HG03342 (cell line): ENCODE measurements around the gene RAI1.

Source experiments
- ATAC-seq: cut with Tn5 transposase; IDR thresholded peaks from one replicate; pipeline ENCODE4 v1.9.1; 2021; ENCODE audit warnings: mild to moderate bottlenecking, moderate library complexity; ENCODE audit not compliant: unreplicated experiment

The RAI1 gene

DNA sequence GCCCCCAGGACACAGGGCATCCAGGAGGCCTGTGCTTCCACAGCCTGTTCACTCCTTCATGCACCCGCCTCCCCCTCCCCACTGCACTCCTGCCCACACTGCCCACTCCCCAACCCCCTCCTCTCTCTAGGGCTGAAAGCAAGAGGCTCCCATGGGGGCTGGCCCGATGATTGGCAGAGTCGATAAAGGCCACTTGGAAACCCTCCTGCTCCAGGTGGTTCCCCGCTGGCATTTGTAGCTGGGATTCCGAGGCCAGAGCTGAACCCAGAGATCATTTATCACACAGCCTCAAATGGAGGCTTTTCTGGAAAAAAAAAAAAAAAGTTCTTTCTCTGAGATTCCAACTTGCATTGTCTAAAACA, 81.5 kb downstream of the RAI1 start:
- no peak for ATAC-seq

GRCh38 chr17:17763136-17763535, 81.9 kb downstream of the RAI1 start:
- ATAC-seq: no peak

GRCh38 chr17:17763734-17764133, 82.5 kb downstream of the RAI1 start:
- ATAC-seq: no peak

DNA sequence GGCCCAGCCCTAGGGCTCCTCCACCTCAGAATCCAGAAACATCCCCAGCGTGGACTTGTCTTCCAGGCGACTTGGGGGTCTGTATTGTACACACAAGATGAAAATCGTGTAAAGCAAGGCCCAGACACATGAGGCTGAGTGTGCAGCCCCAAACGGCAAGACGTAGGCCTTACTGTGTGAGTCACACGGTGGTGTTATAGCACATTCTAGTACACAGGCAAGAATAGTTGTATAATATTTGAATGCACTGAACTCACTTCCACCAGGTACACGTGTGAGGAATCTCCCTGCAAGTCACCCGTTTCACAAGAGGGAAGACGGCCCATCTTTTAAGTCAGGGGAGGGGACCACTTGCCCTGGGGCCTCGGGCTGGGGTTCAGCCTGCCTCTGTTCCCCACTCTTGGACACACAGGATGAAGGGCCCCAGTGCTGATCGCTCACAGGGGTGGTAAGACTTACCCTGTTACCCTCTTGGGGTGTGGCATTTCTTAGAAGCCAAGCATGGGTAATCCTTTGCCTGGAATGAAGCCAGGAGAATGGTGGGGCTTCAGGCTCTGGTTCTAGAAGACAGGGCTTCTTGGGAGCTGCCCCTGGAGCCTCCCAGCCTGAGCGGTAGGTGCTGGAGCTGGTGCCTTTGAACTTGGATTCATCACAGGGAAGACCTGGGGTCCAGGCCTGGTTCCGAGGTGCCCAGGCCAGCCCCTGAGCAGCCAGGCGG, 84.3 kb downstream of the RAI1 start:
- no peak for ATAC-seq

DNA sequence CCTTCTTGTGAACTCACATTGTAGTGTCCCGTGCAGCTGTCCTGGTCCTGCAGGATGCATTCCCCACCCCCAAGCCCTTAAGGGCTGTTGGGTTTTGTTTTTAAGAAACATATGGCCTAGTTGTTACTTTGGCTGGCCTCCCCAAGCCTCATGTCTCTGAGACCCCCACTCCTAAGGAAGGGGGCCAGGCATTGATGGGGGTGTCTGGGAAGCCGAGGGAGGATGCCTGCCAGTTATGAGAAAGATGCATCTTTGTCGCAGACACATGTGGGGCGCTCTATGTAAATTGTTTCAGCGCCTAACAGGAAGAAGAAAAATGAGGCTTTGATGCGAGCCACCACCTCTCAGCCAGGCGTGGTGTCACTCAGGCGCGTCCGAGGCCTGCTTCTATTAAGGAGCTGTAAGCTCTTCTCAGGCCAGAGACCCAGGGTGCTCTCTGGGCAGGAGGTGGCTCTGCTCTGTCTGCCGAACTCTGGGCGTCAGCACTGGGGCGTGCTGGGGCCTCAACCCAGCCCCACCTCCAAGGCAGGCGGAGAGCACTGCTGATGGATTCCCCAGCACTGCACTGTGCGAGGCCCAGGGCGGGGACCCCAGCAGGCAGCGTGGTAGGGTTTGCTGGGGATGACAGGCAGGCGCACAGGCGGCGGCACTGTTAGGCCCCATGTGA, 85.0 kb downstream of the RAI1 start:
- peak; percentile 63 for ATAC-seq

GRCh38 chr17:17766744-17767120, 85.5 kb downstream of the RAI1 start:
- no peak for ATAC-seq

GRCh38 chr17:17767154-17767869, 86.1 kb downstream of the RAI1 start:
- ATAC-seq: no peak

DNA sequence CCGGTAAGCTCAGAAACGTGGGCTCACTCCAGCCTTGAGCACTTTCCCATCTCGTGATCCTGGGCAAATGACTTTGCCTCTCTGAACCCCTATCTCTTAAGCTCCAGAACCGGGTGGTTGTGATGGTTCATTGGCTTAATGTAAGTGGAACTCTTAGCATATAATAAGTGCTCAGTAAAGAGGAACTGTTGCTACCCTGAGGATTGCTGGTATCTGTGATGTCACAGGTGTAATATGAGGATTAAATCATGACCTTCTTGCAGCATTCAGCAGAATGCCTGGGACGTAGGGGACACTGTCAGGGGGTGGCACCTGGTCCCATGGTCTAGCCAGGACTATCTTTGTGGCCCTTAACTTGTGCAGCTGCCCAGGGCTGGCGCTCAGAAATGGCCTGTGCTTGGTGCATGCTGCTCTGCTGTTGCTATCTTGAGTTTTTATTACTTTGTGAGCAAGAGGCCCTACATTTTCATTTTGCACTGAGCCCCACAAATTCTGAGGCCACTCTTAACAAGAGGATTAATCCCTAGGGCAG, 86.7 kb downstream of the RAI1 start:
- no peak for ATAC-seq

- no peak for ATAC-seq
Observed at GRCh38 chr17:17768424-17769088, 87.3 kb downstream of the RAI1 start.

- ATAC-seq: no peak
Observed at GRCh38 chr17:17769869-17770631, 88.8 kb downstream of the RAI1 start.

DNA sequence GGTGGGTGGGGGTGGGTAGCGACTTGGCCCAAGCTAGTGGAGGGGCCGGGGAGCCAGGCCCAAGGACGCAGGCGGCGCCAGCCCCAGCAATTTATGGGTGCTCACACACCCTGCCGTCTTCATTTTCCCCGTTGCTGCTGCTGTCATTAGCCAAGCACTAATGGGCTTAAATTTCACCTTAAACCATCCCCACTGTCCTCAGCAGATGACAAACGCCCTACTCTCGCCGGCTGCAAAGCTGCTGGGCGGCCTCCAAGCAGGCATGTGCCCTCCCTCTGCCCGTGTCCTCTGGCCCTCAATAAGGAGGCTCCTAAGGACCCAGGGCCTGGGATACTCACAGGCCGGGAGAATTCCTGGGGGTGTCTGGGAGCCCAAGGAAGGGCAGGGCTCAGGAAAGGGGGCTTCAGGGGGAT, 89.4 kb downstream of the RAI1 start:
- ATAC-seq: no peak

- no peak for ATAC-seq
Observed at GRCh38 chr17:17771498-17772201, 90.4 kb downstream of the RAI1 start.

DNA sequence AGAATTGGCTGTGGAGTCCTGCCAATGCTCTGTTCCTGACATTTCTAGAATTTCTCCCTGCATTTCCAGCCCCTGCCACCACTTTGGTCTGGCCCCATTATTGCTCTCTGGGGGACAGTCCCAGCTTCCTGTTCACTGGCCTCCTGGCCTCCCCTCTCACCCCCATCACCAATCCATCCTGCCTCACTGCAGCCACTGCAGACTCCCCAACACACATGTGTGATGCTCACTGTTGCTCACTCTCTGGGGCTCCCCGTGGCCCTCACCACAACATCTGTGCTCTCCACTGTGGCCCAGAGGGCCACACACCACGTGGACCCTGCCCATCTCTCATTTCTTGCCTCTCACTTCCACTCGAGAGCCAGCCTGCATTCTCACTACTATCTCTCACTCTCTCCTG, 91.0 kb downstream of the RAI1 start:
- no peak for ATAC-seq

- ATAC-seq: no peak
Observed at GRCh38 chr17:17774009-17774881, 93.0 kb downstream of the RAI1 start.

DNA sequence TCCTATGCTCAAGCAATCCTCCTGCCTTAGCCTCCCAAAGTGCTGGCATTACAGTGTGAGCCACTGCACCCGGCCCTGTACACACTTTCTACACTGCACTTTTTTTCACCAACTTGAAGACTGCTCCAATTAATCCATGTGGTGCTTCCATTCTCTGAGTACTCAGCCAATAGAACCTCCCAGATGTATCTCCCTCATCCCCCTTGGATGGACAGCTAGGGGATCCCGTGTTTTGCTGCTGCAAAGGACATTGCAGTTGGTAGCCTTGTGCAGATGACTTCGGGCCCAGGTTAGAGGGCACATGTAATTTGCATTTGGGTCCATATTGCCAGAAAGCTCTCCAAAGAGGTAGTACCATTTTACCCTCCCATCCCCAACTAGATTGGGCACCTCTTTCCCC, 95.6 kb downstream of the RAI1 start:
- ATAC-seq: no peak

- ATAC-seq: no peak
Observed at GRCh38 chr17:17778308-17779014, 97.2 kb downstream of the RAI1 start.

- ATAC-seq: no peak
Observed at GRCh38 chr17:17779015-17779611, 97.9 kb downstream of the RAI1 start.
